Measurements from ENCODE around the gene PLA2G12B. TPM values are rescaled to one million over a fixed set of nuclear protein-coding genes. Genes with fewer than 3 reads are reported as not detected.
A peak's percentile ranks its signal among the peaks of the same experiment; 100 is the strongest.

PLA2G12B gene
- polyA plus RNA-seq, 2 of the 4 experiments (the other 2 are of a cell fraction): not detected

GRCh38 chr10:72886621-72887020, 68.0 kb downstream of the PLA2G12B start:
- ATAC-seq (no peak), FAIRE-seq (no peak), DNase-seq (ENCODE audit: low read depth in 1 of 2, low spot score in 1 of 2) (no peak)
- TF ChIP-seq RAD21 (conservative IDR thresholded peaks at IDR 0.05 in 1 of 2, IDR thresholded peaks at IDR 0.05 in 1 of 2) (no peak), KDM5A (IDR thresholded peaks at IDR 0.05) (no peak), FOSL2 (IDR thresholded peaks at IDR 0.05) (no peak), FOSL2 (CRISPR knock-in tag; IDR thresholded peaks at IDR 0.05) (no peak), CHD2 (IDR thresholded peaks at IDR 0.05; ENCODE audit: low read length, partially characterized antibody) (no peak), MAZ (IDR thresholded peaks at IDR 0.05; ENCODE audit: borderline replicate concordance, low read depth, low read length) (no peak), HMGXB4 (CRISPR knock-in tag; IDR thresholded peaks at IDR 0.05; ENCODE audit: borderline replicate concordance) (no peak)
- H3K9me3 ChIP-seq: no peaks in the 10 kb centered on the region
- H3K4me1 ChIP-seq: no peaks in the 10 kb centered on the region
- H3K4me3 ChIP-seq: no peak overlapping the region
- POLR2A ChIA-PET: no interaction called here
- H3K27ac ChIP-seq: no peak overlapping the region
- CTCF ChIA-PET: no interaction called here
- 58% methylated on average over 1 of the region's 1 CpG for WGBS (ENCODE audit: missing lambda C conversion rate)
- H3K4me2 ChIP-seq: no peak overlapping the region

- CTCF ChIA-PET: interaction anchor here (1.4 kb wide), 1 partner anchor 521 kb away, joined by 3 read pairs; no protein-coding TSS in a partner anchor
- H3K9me3 ChIP-seq: no peaks in the 10 kb centered on the region
- DNase-seq (ENCODE audit: low read depth in 1 of 2, low spot score in 1 of 2): no peak
- FAIRE-seq: no peak
- no peak overlapping the region for H3K4me2 ChIP-seq
- 66% methylated on average over 2 of the region's 2 CpGs for WGBS (ENCODE audit: missing lambda C conversion rate)
- ATAC-seq: no peak
- POLR2A ChIA-PET: no interaction called here
- H3K4me3 ChIP-seq: no peak overlapping the region
- TF ChIP-seq MAFK (IDR thresholded peaks at IDR 0.05; ENCODE audit: partially characterized antibody) (peak; percentile 77), TFCP2L1 (CRISPR knock-in tag; IDR thresholded peaks at IDR 0.05) (no peak)
- H3K4me1 ChIP-seq: no peaks in the 10 kb centered on the region
- no peak overlapping the region for H3K27ac ChIP-seq
These were observed 68.7 kb downstream of the PLA2G12B start for GRCh38 chr10:72885953-72886352.

Other genes with a start within 250 kb of the PLA2G12B start
- 0.06 and 0.07 TPM in 2 replicates for gene OIT3, start 61.1 kb downstream of the PLA2G12B start, polyA plus RNA-seq (2011; rRNA removed)
- 0.07 to 0.08 TPM (median 0.08 TPM) in 3 replicates for gene OIT3, start 61.1 kb downstream of the PLA2G12B start, polyA plus RNA-seq (2017; fragmentation: RNase III; extraction: RNeasy Plus Mini Kit Qiagen cat#74134 plus additional on column Dnase treatment)
- gene P4HA1, start 142.1 kb upstream of the PLA2G12B start, polyA plus RNA-seq (2011; rRNA removed): 46.1 and 49.0 TPM in 2 replicates
- gene P4HA1, start 142.1 kb upstream of the PLA2G12B start, polyA plus RNA-seq (2017; fragmentation: RNase III; extraction: RNeasy Plus Mini Kit Qiagen cat#74134 plus additional on column Dnase treatment): 20.6 to 23.7 TPM (median 22.6 TPM) in 3 replicates
- 4.9 TPM in 2 replicates for gene NUDT13, start 155.6 kb upstream of the PLA2G12B start, polyA plus RNA-seq (2011; rRNA removed)
- 3.5 to 4.3 TPM (median 3.8 TPM) in 3 replicates for gene NUDT13, start 155.6 kb upstream of the PLA2G12B start, polyA plus RNA-seq (2017; fragmentation: RNase III; extraction: RNeasy Plus Mini Kit Qiagen cat#74134 plus additional on column Dnase treatment)
- 53.3 and 53.6 TPM in 2 replicates for gene ECD, start 213.2 kb upstream of the PLA2G12B start, polyA plus RNA-seq (2011; rRNA removed)
- gene ECD, start 213.2 kb upstream of the PLA2G12B start, polyA plus RNA-seq (2017; fragmentation: RNase III; extraction: RNeasy Plus Mini Kit Qiagen cat#74134 plus additional on column Dnase treatment): 26.5 to 29.1 TPM (median 27.1 TPM) in 3 replicates
- 25.5 and 26.7 TPM in 2 replicates for gene FAM149B1, start 213.3 kb upstream of the PLA2G12B start, polyA plus RNA-seq (2011; rRNA removed)
- 6.9 to 8.4 TPM (median 7.0 TPM) in 3 replicates for gene FAM149B1, start 213.3 kb upstream of the PLA2G12B start, polyA plus RNA-seq (2017; fragmentation: RNase III; extraction: RNeasy Plus Mini Kit Qiagen cat#74134 plus additional on column Dnase treatment)

Measured in A549 (cell line).